Nucleus accumbens (tissue), 56 donors: Measurements from ENCODE around the gene CACNG6.
"Not testable (repeated sequence)": the region's sequence is repeated elsewhere in the genome, so short reads cannot be mapped to it uniquely, and the experiment has no call there.

Experiments
- DNase-seq, 56 donors: peaks; one replicate each; lab custom pipeline; 2025; lab: John Stamatoyannopoulos, UW

The CACNG6 gene

GRCh38 chr19:54035215-54036178 is 44.1 kb downstream of the CACNG6 start:
- no peak for DNase-seq

- DNase-seq: not testable (repeated sequence)
Measured at GRCh38 chr19:54036542-54036941, 45.1 kb downstream of the CACNG6 start.

- DNase-seq: no peak
Measured at GRCh38 chr19:54040003-54040402, 48.6 kb downstream of the CACNG6 start.

GRCh38 chr19:54041969-54042606 is 50.7 kb downstream of the CACNG6 start:
- DNase-seq: no peak

- no peak for DNase-seq
Measured at GRCh38 chr19:54042989-54043388, 51.6 kb downstream of the CACNG6 start.

GRCh38 chr19:54045771-54046170 is 54.3 kb downstream of the CACNG6 start:
- no peak for DNase-seq

GRCh38 chr19:54047616-54048015 is 56.2 kb downstream of the CACNG6 start:
- DNase-seq: no peak
